ENCODE measurements around the gene ACO1. TPM values are rescaled to one million over a fixed set of nuclear protein-coding genes. Genes with fewer than 3 reads are reported as not detected.

ACO1 gene
- total RNA-seq, 1 donor from 2014 or later, result 26.3 TPM

GRCh38 chr9:32378993-32379729, 5.3 kb upstream of the ACO1 start:
- ATAC-seq (peak; percentile 92), DNase-seq (ENCODE audit: low spot score) (no peak)
- intact Hi-C loops (cut with DNase I), result no loop called here

GRCh38 chr9:32380944-32381343, 3.5 kb upstream of the ACO1 start:
- intact Hi-C loops (cut with DNase I), result loop anchor here (5.0 to 10.0 kb wide), 4 partner anchors 144 to 774 kb away; partner anchors contain the start of gene RIGI
- ATAC-seq (no peak), DNase-seq (ENCODE audit: low spot score) (no peak)

GRCh38 chr9:32382565-32383320, 1.7 kb upstream of the ACO1 start:
- intact Hi-C loops (cut with DNase I), result loop anchor here (5.0 to 10.0 kb wide), 4 partner anchors 142 to 772 kb away; partner anchors contain the start of gene RIGI
- ATAC-seq (no peak), DNase-seq (ENCODE audit: low spot score) (no peak)

GRCh38 chr9:32384002-32384363, 460 bp upstream of the ACO1 start:
- DNase-seq (ENCODE audit: low spot score), result no peak
- no peak for ATAC-seq
- intact Hi-C loops (cut with DNase I), result loop anchor here (5.0 to 10.0 kb wide), 4 partner anchors 141 to 771 kb away; partner anchors contain the start of gene RIGI

- DNase-seq (ENCODE audit: low spot score) (no peak), ATAC-seq (peak; percentile 34)
- intact Hi-C loops (cut with DNase I), result loop anchor here (10.0 kb wide), 2 partner anchors 139 to 769 kb away; partner anchors contain the start of gene RIGI
Observed at GRCh38 chr9:32385152-32385884, 875 bp downstream of the ACO1 start.

GRCh38 chr9:32385885-32386283, 1.4 kb downstream of the ACO1 start:
- intact Hi-C loops (cut with DNase I), result loop anchor here (10.0 kb wide), 2 partner anchors 139 to 769 kb away; partner anchors contain the start of gene RIGI
- DNase-seq (ENCODE audit: low spot score) (no peak), ATAC-seq (no peak)

GRCh38 chr9:32387256-32387655, 2.8 kb downstream of the ACO1 start:
- intact Hi-C loops (cut with DNase I), result loop anchor here (10.0 kb wide), 2 partner anchors 138 to 768 kb away; partner anchors contain the start of gene RIGI
- DNase-seq (ENCODE audit: low spot score), result no peak
- ATAC-seq, result no peak

GRCh38 chr9:32389365-32389764, 4.9 kb downstream of the ACO1 start:
- intact Hi-C loops (cut with DNase I), result loop anchor here (10.0 kb wide), 2 partner anchors 135 to 765 kb away; partner anchors contain the start of gene RIGI

GRCh38 chr9:32393911-32394310, 9.5 kb downstream of the ACO1 start:
- intact Hi-C loops (cut with DNase I), result no loop called here
- ATAC-seq (no peak), DNase-seq (ENCODE audit: low spot score) (no peak)

More at GRCh38 chr9:32389365-32389764, 4.9 kb downstream of the ACO1 start:
- DNase-seq (ENCODE audit: low spot score) (no peak), ATAC-seq (no peak)

GRCh38 chr9:32394381-32395049, 10.1 kb downstream of the ACO1 start:
- intact Hi-C loops (cut with DNase I), result no loop called here
- ATAC-seq, result no peak

GRCh38 chr9:32395510-32396216, 11.2 kb downstream of the ACO1 start:
- peak; percentile 99 for ATAC-seq
- intact Hi-C loops (cut with DNase I), result no loop called here
- peak; percentile 82 for DNase-seq (ENCODE audit: low spot score)

More at GRCh38 chr9:32394381-32395049, 10.1 kb downstream of the ACO1 start:
- no peak for DNase-seq (ENCODE audit: low spot score)

- intact Hi-C loops (cut with DNase I), result no loop called here
- no peak for ATAC-seq
- DNase-seq (ENCODE audit: low spot score), result no peak
Observed at GRCh38 chr9:32398207-32398606, 13.8 kb downstream of the ACO1 start.

- ATAC-seq, result no peak
Observed at GRCh38 chr9:32399110-32399815, 14.8 kb downstream of the ACO1 start.

GRCh38 chr9:32401488-32401887, 17.0 kb downstream of the ACO1 start:
- ATAC-seq, result no peak

More at GRCh38 chr9:32399110-32399815, 14.8 kb downstream of the ACO1 start:
- no peak for DNase-seq (ENCODE audit: low spot score)
- intact Hi-C loops (cut with DNase I), result no loop called here

GRCh38 chr9:32403567-32404260, 19.3 kb downstream of the ACO1 start:
- DNase-seq (ENCODE audit: low spot score) (no peak), ATAC-seq (no peak)
- intact Hi-C loops (cut with DNase I), result no loop called here

More at GRCh38 chr9:32401488-32401887, 17.0 kb downstream of the ACO1 start:
- intact Hi-C loops (cut with DNase I), result no loop called here
- no peak for DNase-seq (ENCODE audit: low spot score)

GRCh38 chr9:32404402-32404801, 20.0 kb downstream of the ACO1 start:
- ATAC-seq (no peak), DNase-seq (ENCODE audit: low spot score) (no peak)
- intact Hi-C loops (cut with DNase I), result no loop called here

GRCh38 chr9:32404856-32405255, 20.4 kb downstream of the ACO1 start:
- ATAC-seq (no peak), DNase-seq (ENCODE audit: low spot score) (no peak)
- intact Hi-C loops (cut with DNase I), result no loop called here
